ENCODE measurements around the gene AGPAT3.
A peak's percentile ranks its signal among the peaks of the same experiment; 100 is the strongest.
"Not testable (repeated sequence)": the region's sequence is repeated elsewhere in the genome, so short reads cannot be mapped to it uniquely, and the experiment has no call there.

Gene AGPAT3, protein sequence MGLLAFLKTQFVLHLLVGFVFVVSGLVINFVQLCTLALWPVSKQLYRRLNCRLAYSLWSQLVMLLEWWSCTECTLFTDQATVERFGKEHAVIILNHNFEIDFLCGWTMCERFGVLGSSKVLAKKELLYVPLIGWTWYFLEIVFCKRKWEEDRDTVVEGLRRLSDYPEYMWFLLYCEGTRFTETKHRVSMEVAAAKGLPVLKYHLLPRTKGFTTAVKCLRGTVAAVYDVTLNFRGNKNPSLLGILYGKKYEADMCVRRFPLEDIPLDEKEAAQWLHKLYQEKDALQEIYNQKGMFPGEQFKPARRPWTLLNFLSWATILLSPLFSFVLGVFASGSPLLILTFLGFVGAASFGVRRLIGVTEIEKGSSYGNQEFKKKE

DNA sequence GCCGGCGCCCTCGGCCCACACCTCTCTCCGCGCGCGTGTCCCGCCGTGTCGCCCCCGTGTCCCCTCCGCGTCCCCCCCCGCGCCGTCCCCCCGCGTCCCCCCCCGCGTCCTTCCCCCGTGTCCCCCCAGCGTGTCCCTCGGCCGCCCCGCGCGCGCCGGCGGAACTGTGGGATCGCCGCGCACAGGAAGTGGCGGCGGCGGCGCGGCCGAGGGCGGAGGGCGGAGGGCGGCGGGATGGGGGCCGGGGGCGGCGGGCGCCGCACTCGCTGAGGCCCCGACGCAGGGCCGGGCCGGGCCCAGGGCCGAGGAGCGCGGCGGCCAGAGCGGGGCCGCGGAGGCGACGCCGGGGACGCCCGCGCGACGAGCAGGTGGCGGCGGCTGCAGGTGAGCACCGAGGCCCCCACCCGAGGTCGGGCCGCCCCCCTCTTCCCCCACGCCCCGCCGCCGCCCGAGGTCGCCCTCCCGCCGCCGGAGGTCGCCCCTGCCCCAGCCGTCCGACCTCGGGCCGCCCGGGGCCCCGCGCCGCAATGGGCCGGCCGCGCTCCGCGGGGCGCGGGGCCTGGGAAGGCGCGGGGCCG lies at the start of gene AGPAT3:
AGPAT3 (plus strand) TSS at position 262 of the 578 bp plus-strand sequence. CDS start 94,459 bp downstream, outside the sequence.
- no peak for DNase-seq

DNA sequence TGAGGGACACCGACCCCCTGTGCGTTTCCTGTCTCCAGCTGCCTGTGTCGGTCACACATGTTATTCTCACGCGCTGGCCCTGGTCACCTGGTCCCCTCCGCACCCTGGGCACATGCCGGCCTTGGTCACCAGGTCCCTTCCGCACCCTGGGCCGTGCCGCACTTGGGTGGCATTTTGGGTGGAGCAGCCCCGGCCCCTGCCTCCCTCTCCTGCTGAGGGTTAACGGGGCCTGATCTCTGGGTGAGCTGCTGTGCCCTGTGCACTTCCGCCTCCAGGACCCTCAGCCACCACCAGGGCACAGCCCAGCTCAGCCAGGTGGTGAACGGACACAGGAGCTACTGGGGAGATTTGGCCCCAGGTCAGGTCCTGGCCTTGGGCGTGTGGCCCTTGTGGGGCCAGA lies 49.0 kb upstream of the AGPAT3 start:
- no peak for DNase-seq

DNA sequence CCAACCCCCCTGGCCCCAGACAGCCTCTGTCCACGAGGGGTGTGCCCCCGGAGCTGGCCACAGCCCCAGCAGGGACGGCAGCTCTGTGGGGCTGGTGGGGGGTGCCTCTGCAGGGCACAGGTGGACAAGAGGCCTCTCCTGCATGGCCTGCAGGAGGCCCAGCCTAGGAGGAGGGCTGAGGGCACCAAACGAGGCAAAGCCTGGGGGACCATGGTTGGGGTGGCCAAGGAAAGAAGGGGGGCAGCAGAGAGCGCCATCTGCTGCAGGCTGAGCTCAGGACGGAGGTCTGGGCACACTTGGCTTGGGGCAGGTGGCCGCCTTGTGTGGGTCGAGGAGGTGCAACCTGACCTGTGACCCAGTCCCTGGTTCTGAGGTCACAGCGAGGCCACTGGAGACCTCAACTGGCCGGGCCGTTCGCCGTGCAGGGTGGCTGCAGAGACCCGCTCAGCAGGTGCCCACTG lies 48.4 kb upstream of the AGPAT3 start:
- no peak for DNase-seq

DNA sequence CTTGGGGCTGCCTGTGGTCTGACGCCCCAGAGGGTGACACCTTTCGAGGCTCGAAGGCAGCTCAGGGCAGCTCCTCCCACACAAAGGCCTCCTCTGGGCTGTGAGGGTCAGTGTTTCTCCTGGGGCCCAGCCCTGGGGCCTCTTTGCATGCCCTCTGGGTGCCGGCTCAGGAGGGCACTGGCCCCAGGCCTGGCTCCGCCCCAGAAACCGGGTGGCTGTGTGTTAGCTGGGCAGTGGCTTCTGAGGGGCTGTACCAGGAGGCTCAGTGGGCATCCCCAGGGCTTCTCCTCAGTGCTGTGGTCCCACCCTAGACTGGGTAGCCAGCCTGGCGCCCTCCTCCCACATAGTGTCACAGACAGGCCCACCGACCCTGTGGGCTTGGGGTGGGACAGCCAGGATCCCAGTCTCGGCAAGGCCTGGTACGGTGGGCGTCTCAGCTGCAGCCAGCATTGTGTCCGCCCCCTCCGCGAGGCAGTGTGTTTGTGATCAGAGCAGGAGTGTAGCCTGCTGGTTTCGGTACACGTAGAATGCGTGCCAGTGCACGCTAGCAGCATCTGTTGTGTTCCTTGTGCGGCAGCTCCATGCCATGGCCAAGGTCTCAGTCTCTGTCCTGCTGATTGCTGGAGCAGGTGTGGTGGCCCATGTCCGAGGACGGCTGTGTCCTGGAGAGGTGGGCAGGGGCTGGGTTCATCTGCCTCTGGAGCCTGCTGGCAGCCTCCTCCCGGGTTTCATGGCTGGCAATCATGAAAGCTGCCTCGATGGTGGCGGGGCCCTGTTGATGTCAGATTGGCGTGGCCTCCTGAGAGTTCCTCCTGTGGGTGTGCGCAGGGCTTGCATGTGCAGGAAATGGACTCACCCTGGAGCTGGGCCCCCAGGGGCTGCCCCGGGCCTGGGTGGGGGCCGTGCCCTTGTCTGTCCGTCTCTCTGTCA lies 47.6 kb upstream of the AGPAT3 start:
- no peak for DNase-seq

DNA sequence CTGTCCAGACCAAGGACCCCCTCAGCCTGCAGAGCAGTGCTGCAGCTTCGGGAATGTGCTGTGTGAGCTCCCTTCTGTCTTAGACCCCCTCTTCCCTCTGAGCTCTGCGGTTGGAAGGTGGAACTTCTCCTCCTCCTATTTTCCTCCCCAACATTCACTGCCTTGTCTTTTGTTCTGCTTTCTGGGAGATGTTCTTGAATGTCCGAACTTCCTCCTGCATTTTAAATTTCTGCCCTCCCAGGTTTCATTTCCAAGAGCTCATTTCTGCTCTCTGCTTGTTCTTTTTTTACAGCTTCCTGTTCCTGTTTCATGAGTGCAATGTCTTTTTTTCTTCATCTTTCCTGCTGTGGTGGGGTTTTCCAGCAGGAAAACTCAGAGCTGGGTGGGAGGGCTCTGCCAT lies 46.3 kb upstream of the AGPAT3 start:
- no peak for DNase-seq

DNA sequence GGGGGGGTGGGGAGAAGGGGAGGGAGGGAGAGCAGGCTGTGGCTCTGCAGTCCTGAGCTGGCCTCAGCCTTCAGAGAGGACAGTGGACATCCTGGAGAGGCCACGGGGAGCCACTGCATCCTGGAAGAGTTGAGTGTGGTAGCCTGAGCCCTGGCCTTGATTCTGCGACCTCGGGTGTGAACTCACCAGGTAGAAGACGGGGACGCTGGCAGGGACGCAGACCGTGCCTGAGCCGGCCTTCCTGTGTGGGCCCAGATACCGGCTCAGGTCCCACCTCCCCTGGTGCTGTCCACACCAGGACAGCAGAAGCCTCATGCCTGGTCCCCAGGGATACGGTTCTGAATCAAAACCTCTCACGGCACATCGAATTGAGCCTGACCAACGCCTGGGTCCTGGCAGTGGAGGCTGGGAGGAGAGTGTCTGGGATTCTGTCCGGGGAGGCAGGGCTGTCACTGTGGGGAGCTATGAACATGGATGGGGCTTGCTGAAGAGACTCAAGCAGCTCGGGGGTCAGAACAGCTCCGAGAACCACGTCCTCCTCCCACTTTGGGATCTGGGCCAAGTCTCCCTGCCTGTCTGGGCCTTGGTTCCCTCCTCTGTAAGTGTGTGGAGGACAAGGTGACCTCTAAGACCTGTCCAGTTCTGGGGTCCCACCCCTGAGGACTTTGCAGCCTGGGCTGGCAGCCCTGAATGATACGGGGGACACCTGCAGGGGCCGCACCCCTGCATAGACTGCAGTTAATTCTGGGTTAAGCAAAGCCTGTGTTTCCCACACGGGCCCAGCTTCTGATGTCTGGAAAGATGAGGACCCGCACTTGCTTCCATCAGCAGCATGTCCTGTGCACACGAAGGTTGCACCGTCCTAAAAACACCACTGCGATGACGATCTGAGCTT lies 45.3 kb upstream of the AGPAT3 start:
- DNase-seq, result no peak

DNA sequence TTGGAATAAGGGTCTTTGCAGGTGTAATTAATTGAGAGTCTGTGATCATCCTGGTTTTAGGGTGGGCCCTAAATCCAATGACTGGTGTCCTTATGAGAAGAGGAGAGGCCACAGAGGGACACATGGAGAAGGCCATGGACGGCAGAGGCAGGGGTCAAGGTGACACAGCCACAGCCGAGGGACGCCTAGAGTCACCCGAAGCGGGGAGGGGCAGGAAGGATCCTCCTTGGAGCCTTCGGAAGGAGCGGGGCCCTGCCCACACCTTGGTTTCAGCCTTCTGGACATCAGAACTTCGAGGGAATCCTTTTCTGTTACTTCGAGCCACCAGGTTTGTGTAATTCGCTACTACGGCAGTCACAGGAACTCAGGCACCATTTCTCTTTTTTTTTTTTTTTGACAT lies 44.6 kb upstream of the AGPAT3 start:
- DNase-seq, result no peak

DNA sequence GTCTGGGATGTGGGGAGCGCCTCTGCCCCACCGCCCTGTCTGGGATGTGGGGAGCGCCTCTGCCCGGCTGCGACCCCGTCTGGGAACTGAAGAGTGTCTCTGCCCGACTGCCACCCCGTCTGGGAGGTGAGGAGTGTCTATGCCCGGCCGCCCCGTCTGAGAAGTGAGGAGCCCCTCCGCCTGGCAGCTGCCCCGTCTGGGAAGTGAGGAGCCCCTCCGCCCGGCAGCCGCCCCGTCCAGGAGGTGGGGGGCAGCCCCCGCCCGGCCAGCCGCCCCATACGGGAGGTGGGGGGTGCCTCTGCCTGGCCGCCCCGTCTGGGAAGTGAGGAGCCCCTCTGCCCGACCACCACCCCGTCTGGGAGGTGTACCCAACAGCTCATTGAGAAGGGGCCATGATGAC lies 42.9 kb upstream of the AGPAT3 start:
- DNase-seq, result not testable (repeated sequence)

DNA sequence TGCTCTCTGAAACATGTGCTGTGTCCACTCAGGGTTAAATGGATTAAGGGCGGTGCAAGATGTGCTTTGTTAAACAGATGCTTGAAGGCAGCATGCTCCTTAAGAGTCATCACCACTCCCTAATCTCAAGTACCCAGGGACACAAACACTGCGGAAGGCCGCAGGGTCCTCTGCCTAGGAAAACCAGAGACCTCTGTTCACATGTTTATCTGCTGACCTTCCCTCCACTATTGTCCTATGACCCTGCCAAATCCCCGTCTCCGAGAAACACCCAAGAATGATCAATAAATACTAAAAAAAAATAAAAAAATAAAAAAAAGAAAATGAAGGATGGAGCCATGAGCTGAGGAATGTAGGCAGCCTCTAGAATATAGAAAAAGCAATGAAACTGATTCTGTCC lies 42.3 kb upstream of the AGPAT3 start:
- not testable (repeated sequence) for DNase-seq

DNA sequence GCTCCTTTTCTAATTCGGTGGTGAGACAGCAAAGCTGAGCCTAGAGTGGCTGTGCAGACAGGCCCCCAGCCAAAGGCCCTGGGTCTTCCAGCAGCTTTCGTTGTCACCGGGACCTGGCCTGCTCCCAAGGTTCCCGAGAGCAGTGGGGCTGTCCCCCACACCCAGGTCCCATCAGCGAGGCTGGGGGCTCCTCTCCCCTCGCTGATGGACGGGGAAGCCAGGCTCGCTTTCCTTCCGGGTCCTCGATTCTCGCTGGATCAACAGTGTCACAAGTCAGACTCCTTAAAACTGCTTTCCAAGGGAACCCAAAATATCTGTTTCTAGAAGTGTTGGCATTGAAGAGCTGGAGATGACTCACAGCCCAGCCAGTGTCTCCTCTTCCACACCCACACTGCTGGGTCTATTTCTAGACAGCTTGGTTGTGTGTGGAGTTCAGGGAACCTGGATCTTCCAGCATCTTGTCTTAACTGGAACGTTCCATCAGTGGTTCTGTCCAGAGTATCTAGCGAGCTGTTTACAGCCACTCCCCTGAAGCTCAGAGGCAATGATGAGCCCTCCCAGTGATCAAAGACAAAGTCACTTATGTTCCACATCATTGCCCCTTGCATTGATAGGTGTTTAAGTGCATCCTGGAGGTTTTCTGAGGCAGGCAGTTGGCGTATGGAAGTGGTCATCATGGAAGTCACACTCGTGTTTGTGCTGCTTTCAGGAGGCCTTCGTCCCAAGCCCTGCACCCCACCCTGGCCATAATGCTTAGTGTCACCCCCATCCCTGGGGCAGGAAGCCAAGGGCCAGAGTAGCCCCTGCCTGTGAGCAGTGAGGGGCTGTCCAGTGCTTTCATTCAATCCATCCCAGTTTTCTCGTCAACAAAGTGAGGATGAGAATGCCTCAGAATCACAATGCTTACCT lies 40.4 kb upstream of the AGPAT3 start:
- DNase-seq, result no peak

DNA sequence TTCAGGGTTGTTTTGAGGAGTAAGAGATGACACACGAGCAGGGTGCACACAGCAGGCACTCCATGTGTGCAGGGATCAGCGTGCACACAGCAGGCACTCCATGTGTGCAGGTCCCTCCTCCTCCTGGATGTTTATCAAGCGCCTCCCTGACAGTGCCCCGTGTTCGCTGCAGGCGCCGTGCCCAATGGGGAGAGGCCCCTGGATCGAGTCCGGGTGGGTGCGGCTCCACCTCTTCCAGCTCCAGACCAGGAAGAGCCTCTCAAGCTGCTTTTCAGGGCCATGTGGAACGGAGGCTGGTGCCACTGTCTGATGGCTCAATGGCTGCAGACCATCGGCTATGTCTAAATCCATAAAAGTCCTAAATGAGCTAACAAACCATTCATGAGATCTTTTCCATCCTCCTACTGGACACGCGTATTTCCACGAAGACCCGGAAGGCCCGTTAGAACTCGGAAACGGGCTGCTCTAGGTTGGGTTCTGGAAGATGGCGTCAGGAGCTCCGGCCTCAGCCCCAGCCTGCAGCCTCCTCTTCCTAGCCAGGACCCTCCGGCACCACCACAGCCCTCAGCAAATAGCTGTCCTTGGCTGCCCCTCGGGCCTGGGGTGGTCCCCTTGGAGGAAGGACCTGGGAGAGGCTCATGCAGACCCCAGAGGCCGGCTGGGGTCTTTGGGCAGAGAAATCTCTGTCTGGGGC lies 39.6 kb upstream of the AGPAT3 start:
- no peak for DNase-seq

DNA sequence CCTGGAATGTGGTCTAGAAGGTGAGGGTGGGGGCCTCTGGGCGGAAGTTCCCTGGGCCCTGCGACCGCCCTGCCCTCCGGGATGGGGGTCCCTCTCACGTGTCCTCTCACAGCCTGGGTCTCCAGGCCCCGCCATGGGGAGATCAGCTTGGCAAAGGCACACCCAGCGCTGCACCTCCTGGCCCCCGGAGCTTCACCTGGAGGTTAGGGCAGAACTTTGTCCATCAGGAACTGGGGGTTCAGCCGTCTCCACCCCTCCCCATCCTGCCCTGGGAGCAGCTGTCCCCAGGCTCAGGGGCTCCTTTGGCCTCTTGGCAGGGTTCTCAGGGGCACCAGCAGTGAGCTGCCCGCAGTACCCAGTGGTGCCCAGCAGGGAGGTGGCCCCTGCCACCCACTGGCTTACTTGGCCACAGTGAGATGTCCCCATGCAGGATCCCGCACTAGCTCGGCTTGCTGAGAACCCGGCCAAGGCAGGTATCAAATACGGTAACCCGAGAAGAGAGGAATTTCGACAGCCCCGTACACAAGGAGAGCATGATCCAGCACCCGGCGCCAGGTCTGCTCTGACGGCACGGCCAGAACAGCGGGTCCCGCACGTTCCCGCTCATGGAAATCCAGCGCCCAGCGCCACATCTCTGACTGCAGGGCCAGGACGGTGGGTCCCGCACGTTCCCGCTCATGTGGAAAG lies 38.9 kb upstream of the AGPAT3 start:
- DNase-seq, result peak; percentile 83

DNA sequence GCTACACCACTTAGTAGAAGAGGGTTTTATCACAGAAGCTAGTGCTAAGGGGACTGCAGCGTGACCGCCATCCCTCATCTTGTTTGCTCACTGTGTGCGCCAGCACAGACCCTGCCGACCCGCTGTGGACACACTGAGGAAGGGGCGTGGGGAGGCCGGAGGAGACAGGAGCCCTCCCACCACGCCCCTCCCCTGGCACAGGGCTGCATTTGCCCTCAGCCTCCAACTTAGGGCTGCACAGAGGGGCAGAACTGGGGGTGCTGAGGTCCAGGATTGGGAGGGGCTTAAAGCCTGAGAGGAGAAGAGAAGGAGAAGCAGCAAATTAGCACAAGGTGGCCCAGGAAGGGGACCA lies 38.4 kb upstream of the AGPAT3 start:
- DNase-seq, result no peak

DNA sequence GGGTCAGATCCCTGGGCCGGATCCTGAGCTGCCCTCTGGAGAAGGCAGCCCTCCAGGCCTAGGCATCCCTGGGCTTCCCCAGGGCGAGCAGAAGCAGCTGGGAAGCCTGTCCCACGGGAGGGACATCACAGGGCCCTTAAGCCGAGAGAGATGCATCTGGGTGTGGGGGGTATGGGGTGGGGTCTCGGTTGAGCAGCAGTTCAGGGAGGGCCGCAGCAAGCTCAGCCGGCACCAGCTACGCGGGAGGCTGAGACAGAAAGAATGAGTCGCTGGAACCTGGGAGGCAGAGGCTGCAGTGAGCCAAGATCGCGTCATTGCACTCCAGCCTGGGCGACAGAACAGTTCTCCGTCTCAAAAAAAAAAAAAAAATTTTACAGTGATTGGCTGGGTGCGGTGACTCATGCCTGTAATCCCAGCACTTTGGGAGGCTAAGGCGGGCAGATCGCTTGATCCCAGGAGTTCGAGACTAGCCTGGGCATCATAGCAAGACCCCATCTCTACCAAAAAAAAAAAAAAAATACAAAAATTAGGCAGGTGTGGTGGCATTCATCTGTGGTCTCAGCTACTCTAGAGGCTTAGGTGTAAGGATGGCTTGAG lies 37.9 kb upstream of the AGPAT3 start:
- DNase-seq, result peak; percentile 29

DNA sequence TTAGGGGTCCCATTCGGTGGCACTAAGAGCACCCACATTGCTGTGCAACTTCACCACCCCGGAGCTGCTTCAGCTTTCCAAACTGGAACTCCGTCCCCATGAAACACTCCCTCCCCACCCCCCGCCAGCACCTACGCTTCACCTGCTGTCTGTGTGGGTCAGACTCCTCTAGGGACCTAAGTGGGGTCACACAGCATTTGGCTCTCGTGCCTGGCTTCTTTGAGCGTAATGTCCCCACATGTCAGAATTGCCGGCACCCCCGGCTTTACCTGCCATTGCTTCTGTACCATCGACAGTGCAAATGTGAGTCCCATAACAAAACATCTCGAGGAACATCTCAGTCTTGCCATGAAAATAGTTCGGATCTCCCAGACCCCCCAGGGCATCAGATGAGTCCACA lies 35.9 kb upstream of the AGPAT3 start:
- DNase-seq, result no peak

DNA sequence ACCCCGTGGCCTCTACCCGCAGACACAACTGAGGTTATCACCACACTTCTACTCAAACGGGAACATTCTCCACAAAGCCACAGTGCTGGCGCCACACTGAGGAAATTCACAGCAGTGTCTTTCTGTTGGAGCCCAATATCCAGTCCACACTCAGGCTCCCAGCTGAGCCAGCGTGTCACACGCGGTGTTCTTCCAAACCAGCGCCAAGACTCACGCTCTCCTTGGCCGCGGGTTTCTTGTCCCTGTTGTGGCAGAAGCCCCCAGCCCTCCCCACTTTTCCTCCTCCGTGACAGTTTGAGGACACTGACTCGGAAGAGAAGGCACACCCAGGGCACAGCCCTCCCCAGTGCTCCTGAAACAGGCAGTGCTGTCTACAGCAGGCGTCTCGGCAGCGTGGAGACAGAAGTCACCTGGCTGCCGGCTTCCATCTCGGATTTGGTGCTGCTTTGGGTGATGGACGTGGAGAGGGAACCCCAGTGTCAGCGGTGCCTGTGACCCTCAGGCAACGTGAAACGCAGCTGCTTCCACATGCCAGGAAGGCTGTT lies 35.4 kb upstream of the AGPAT3 start:
- DNase-seq, result no peak

DNA sequence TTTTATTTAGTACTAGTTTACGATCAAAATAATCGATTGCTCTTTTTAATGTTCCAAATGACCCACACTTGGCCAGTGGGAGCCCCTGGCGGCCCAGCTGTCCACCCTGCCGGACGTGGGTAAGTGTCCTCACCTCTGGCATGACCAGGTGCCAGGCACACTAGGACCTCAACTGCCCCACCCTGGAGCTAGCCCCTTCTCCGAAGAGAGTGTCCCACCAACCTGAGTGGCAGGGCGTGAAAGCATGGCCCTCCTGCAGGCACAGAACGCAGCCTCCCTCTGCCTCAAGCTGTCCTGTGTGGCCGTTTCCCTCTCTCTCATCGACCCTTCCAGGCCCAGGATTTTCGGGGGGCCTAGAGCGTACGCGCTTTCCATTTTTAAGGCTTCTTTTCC lies 32.9 kb upstream of the AGPAT3 start:
- no peak for DNase-seq

DNA sequence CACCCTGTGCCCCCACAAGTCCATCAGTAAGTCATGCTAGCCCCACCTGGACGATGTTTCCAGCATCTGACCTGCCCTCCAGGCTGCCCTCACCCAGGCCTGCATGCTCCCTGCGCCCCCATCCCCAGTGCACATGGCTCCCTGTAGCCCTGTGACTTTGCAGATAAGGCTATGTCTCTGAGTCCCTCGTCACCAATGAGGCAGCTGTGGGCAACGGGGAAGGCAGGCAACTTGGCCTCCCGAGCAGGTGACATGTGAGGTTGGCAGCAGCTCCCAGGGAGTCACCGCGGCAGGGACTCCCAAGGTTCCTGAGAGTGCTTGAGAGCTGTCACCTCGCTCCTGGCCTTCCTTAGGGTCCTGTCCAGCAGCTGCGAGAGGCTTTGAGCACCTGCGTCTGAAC lies 32.4 kb upstream of the AGPAT3 start:
- no peak for DNase-seq

DNA sequence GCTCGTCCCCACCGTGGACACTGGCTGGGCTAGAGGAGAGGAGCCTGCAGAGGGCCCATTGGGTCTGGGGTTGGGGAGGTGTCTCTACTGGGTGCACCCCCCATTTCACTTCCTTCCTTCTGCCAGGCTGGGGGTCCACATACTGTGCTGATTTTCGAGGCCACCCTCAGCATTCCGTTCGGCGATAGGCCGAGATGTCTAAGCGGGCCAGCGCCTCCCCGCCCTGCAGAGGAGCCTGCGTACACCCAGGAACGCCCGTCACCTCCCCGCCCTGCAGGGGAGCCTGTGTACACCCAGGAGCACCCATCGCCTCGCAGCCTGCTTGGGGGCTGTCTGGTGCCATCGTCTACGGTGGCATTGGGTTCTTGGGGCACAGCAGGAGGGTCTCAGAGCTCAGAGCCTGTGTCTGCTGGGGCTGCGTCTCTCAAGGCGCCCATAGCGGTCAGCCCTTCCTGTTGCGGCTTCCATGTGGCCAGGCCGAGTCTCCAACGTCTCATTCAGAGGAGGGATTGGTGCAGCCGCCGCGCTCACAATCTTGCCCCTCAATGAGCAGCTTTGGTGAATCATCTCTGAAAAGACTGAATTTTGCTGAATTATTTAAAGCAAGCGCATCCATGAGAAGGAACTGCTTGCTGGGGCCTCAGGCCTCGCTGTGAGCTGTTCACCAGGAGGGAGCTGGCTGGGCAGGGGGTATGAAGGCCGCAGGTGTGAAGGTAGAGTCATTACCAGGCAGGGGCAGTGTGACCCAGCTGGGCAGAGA lies 30.7 kb upstream of the AGPAT3 start:
- no peak for DNase-seq

Data from NCI-H2107 (cell line).